ENCODE results near the gene MALL.
"Not testable (repeated sequence)": the region's sequence is repeated elsewhere in the genome, so short reads cannot be mapped to it uniquely, and the experiment has no call there.

MALL gene

GRCh38 chr2:110050222-110050621 is 65.4 kb downstream of the MALL start:
- H2BK12ac ChIP-seq (ENCODE audit: low read length in 2 of 2); H3K18ac ChIP-seq (ENCODE audit: low read depth in 1 of 2, low read length in 2 of 2); H3K27ac ChIP-seq (ENCODE audit: low read length, poor library complexity, severe bottlenecking); H3K27me3 ChIP-seq (ENCODE audit: control insufficient read depth in 1 of 2, insufficient read depth in 1 of 2, low read length in 2 of 2); H3K9me3 ChIP-seq (ENCODE audit: control insufficient read depth, low read length); H3K4ac ChIP-seq (ENCODE audit: low read depth in 1 of 2, low read length in 2 of 2); H3K9ac ChIP-seq (ENCODE audit: low read length); H3K4me1 ChIP-seq (ENCODE audit: control insufficient read depth, insufficient read depth, low read depth, low read length); DNase-seq; H2BK15ac ChIP-seq (ENCODE audit: low read depth, poor library complexity, severe bottlenecking); H3K14ac ChIP-seq (ENCODE audit: low read length in 2 of 2); H4K8ac ChIP-seq (ENCODE audit: low read length); H3K4me2 ChIP-seq (ENCODE audit: low read length, poor library complexity, severe bottlenecking); H2BK5ac ChIP-seq (ENCODE audit: low read depth, low read length, poor library complexity, severe bottlenecking); H4K91ac ChIP-seq (ENCODE audit: low read length); H3K23ac ChIP-seq (ENCODE audit: low read length in 2 of 2); H3K4me3 ChIP-seq (ENCODE audit: insufficient read depth in 1 of 2, low read depth in 1 of 2, low read length in 2 of 2); H3K79me1 ChIP-seq (replicated peaks; ENCODE audit: low read length, poor library complexity, severe bottlenecking); H2AFZ ChIP-seq (ENCODE audit: low read depth, low read length); H3K36me3 ChIP-seq (ENCODE audit: control insufficient read depth in 1 of 2, insufficient read depth in 2 of 2, low read depth in 1 of 2, low read length in 2 of 2); H2BK120ac ChIP-seq (ENCODE audit: low read depth, low read length); H2AK5ac ChIP-seq (ENCODE audit: low read length, severe bottlenecking): not testable (repeated sequence)
- WGBS = no CpG with 5 or more reads among the region's 5 CpGs

GRCh38 chr2:110049769-110050168 is 65.9 kb downstream of the MALL start:
- H3K14ac ChIP-seq (ENCODE audit: low read length in 2 of 2); H3K23ac ChIP-seq (ENCODE audit: low read length in 2 of 2); H4K8ac ChIP-seq (ENCODE audit: low read length); H3K4me2 ChIP-seq (ENCODE audit: low read length, poor library complexity, severe bottlenecking); H3K18ac ChIP-seq (ENCODE audit: low read depth in 1 of 2, low read length in 2 of 2); H4K91ac ChIP-seq (ENCODE audit: low read length); H3K9me3 ChIP-seq (ENCODE audit: control insufficient read depth, low read length); H2BK120ac ChIP-seq (ENCODE audit: low read depth, low read length); H2BK5ac ChIP-seq (ENCODE audit: low read depth, low read length, poor library complexity, severe bottlenecking); H3K4me1 ChIP-seq (ENCODE audit: control insufficient read depth, insufficient read depth, low read depth, low read length); H3K36me3 ChIP-seq (ENCODE audit: control insufficient read depth in 1 of 2, insufficient read depth in 2 of 2, low read depth in 1 of 2, low read length in 2 of 2); H3K27me3 ChIP-seq (ENCODE audit: control insufficient read depth in 1 of 2, insufficient read depth in 1 of 2, low read length in 2 of 2); H2BK15ac ChIP-seq (ENCODE audit: low read depth, poor library complexity, severe bottlenecking); H3K27ac ChIP-seq (ENCODE audit: low read length, poor library complexity, severe bottlenecking); H3K9ac ChIP-seq (ENCODE audit: low read length); H2AK5ac ChIP-seq (ENCODE audit: low read length, severe bottlenecking); H2AFZ ChIP-seq (ENCODE audit: low read depth, low read length); H3K79me1 ChIP-seq (replicated peaks; ENCODE audit: low read length, poor library complexity, severe bottlenecking); H3K4ac ChIP-seq (ENCODE audit: low read depth in 1 of 2, low read length in 2 of 2); DNase-seq; H3K4me3 ChIP-seq (ENCODE audit: insufficient read depth in 1 of 2, low read depth in 1 of 2, low read length in 2 of 2); H2BK12ac ChIP-seq (ENCODE audit: low read length in 2 of 2): not testable (repeated sequence)
- no CpG with 5 or more reads among the region's 5 CpGs for WGBS

GRCh38 chr2:110048255-110049197 is 67.1 kb downstream of the MALL start:
- not testable (repeated sequence) for H2AK5ac ChIP-seq (ENCODE audit: low read length, severe bottlenecking); H3K4ac ChIP-seq (ENCODE audit: low read depth in 1 of 2, low read length in 2 of 2); H3K18ac ChIP-seq (ENCODE audit: low read depth in 1 of 2, low read length in 2 of 2); H4K8ac ChIP-seq (ENCODE audit: low read length); H2BK5ac ChIP-seq (ENCODE audit: low read depth, low read length, poor library complexity, severe bottlenecking); H3K27me3 ChIP-seq (ENCODE audit: control insufficient read depth in 1 of 2, insufficient read depth in 1 of 2, low read length in 2 of 2); H2AFZ ChIP-seq (ENCODE audit: low read depth, low read length); H3K4me3 ChIP-seq (ENCODE audit: insufficient read depth in 1 of 2, low read depth in 1 of 2, low read length in 2 of 2); H2BK120ac ChIP-seq (ENCODE audit: low read depth, low read length); H3K9ac ChIP-seq (ENCODE audit: low read length); H3K79me1 ChIP-seq (replicated peaks; ENCODE audit: low read length, poor library complexity, severe bottlenecking); H2BK15ac ChIP-seq (ENCODE audit: low read depth, poor library complexity, severe bottlenecking); H3K4me1 ChIP-seq (ENCODE audit: control insufficient read depth, insufficient read depth, low read depth, low read length); H3K27ac ChIP-seq (ENCODE audit: low read length, poor library complexity, severe bottlenecking); H4K91ac ChIP-seq (ENCODE audit: low read length); H3K9me3 ChIP-seq (ENCODE audit: control insufficient read depth, low read length); H3K4me2 ChIP-seq (ENCODE audit: low read length, poor library complexity, severe bottlenecking); H3K23ac ChIP-seq (ENCODE audit: low read length in 2 of 2); H3K36me3 ChIP-seq (ENCODE audit: control insufficient read depth in 1 of 2, insufficient read depth in 2 of 2, low read depth in 1 of 2, low read length in 2 of 2); DNase-seq; H2BK12ac ChIP-seq (ENCODE audit: low read length in 2 of 2); H3K14ac ChIP-seq (ENCODE audit: low read length in 2 of 2)
- 78% methylated on average over 3 of the region's 16 CpGs for WGBS

- H2AK5ac ChIP-seq (ENCODE audit: low read length, severe bottlenecking); H3K27me3 ChIP-seq (ENCODE audit: control insufficient read depth in 1 of 2, insufficient read depth in 1 of 2, low read length in 2 of 2); H2BK12ac ChIP-seq (ENCODE audit: low read length in 2 of 2); DNase-seq; H3K23ac ChIP-seq (ENCODE audit: low read length in 2 of 2); H3K79me1 ChIP-seq (replicated peaks; ENCODE audit: low read length, poor library complexity, severe bottlenecking); H3K36me3 ChIP-seq (ENCODE audit: control insufficient read depth in 1 of 2, insufficient read depth in 2 of 2, low read depth in 1 of 2, low read length in 2 of 2); H3K9me3 ChIP-seq (ENCODE audit: control insufficient read depth, low read length); H3K4me2 ChIP-seq (ENCODE audit: low read length, poor library complexity, severe bottlenecking); H3K18ac ChIP-seq (ENCODE audit: low read depth in 1 of 2, low read length in 2 of 2); H2BK5ac ChIP-seq (ENCODE audit: low read depth, low read length, poor library complexity, severe bottlenecking); H2BK15ac ChIP-seq (ENCODE audit: low read depth, poor library complexity, severe bottlenecking); H4K91ac ChIP-seq (ENCODE audit: low read length); H4K8ac ChIP-seq (ENCODE audit: low read length); H3K4me1 ChIP-seq (ENCODE audit: control insufficient read depth, insufficient read depth, low read depth, low read length); H3K9ac ChIP-seq (ENCODE audit: low read length); H3K4me3 ChIP-seq (ENCODE audit: insufficient read depth in 1 of 2, low read depth in 1 of 2, low read length in 2 of 2); H3K27ac ChIP-seq (ENCODE audit: low read length, poor library complexity, severe bottlenecking); H2AFZ ChIP-seq (ENCODE audit: low read depth, low read length); H2BK120ac ChIP-seq (ENCODE audit: low read depth, low read length); H3K4ac ChIP-seq (ENCODE audit: low read depth in 1 of 2, low read length in 2 of 2); H3K14ac ChIP-seq (ENCODE audit: low read length in 2 of 2): not testable (repeated sequence)
- WGBS = no CpG with 5 or more reads among the region's 4 CpGs
Measured at GRCh38 chr2:110047225-110047624, 68.4 kb downstream of the MALL start.
